Placental epithelial cell (primary cell): ENCODE results near the gene THSD8. TPM values are rescaled to one million over a fixed set of nuclear protein-coding genes. Genes with fewer than 3 reads are reported as not detected.

Experiments
- small RNA-seq: library from RNA; depleted of rRNA; stranded (forward); fragments of <200 nt; gene quantifications from one replicate; pipeline ENCODE3, GENCODE V24; 2012
- total RNA-seq: library from RNA; depleted of rRNA; stranded (reverse); fragments of >200 nt; gene quantifications from 2 replicates; pipeline ENCODE4 v1.2.3, GENCODE V29; 2012

Gene THSD8
- not detected in 2 replicates for total RNA-seq

DNA sequence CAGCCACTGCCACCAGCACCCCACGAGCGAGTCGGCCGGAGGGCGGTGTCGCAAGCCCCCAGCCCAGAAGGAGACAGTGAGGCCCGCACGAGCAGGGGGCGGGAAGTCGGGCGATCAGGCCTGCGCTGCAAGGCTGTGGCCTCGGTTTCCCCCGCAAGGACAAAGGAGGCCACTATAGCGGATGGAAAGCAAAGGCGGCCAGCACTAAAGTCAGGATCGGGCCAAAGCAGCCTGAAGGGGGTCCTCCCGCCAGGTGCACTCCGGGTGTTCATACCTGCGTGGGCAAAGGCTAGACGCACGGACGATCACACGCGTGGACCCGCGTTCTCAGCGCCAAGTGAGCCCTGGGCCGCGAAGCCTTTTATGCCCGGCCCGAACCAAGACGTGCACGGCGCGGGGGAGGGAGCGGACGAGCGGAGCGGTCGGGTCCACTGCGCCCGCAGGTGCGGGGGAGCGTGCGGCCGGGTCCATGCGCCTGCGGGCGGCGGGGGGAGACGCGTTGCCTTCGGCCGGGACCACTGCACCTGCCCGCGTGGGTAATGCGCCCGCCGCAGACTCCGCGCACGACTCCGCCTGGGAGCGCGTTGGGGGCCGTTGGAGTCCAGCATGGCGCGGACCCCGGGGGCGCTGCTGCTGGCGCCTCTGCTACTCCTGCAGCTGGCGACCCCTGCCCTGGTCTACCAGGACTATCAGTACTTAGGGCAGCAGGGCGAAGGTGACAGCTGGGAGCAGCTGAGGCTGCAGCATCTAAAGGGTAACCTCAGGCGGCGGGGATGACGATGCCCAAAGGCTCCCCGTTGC lies at the start of gene THSD8, which contains the start of gene PRDX2:
THSD8 (plus strand) TSS at position 604 of the 801 bp plus-strand sequence; CDS start at position 607, 3 bp downstream.
PRDX2 (minus strand) TSS at position 335 of the 801 bp plus-strand sequence. CDS start 539 bp downstream, outside the sequence.

DNA sequence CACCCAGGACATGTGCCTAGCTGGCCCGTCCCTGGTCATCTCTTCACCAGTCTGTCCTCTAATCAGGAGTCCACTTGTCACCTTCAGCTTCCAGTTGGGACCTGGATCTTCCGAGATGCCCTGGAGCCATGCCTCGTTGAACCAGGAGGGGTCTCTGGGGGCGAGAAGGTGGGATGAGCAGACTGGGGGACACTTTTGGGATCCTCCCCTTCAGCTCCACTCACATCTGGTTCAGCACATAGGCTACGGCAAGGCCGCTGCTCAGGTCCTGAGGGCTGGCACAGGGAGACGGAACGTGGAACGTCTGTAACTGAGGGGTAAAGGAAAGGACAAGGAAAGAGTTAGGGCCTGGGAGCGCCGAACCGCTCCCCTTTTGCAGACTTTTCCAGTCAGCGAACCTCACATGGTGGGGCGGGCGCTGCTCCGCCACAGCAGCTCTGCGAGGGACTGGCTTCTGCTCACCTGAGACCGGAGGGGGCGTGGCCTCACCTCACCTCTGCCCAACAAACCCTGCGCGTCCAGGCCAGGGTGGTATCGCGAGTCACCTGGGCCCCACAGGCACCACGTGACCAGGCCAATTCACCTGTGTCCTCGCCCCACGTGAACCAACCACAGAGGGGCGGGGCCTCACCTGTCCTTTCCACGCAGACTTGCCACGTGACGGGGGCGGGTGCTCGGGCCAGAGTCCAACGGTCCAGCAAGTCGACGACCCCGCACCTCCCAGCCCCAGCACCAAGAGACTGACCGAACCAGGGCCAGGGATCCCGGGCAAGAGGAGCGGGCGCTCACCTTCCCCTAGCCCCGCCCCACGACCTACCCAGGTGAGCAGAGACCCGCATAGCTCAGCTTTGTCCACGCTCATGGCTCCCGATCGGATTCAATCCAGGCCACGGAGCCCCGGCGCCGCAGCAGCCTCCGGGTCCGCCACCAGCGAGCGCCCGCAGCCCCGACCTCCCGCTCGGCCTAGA lies 27.0 kb upstream of the THSD8 start, which contains the start of gene HOOK2:
HOOK2 (minus strand) TSS at position 965 of the 968 bp plus-strand sequence; CDS start at position 862, 103 bp downstream.

DNA sequence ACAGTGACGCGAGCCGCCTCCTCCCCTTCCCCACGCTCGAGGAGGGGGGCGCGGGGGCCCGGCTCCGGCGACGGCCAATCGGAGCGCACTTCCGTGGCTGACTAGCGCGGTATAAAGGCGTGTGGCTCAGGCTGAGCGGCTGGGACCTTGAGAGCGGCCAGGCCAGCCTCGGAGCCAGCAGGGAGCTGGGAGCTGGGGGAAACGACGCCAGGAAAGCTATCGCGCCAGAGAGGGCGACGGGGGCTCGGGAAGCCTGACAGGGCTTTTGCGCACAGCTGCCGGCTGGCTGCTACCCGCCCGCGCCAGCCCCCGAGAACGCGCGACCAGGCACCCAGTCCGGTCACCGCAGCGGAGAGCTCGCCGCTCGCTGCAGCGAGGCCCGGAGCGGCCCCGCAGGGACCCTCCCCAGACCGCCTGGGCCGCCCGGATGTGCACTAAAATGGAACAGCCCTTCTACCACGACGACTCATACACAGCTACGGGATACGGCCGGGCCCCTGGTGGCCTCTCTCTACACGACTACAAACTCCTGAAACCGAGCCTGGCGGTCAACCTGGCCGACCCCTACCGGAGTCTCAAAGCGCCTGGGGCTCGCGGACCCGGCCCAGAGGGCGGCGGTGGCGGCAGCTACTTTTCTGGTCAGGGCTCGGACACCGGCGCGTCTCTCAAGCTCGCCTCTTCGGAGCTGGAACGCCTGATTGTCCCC lies 10.4 kb upstream of the THSD8 start, which contains the start of gene JUNB:
JUNB (plus strand) TSS at position 142 of the 706 bp plus-strand sequence; CDS start at position 428, 286 bp downstream.

DNA sequence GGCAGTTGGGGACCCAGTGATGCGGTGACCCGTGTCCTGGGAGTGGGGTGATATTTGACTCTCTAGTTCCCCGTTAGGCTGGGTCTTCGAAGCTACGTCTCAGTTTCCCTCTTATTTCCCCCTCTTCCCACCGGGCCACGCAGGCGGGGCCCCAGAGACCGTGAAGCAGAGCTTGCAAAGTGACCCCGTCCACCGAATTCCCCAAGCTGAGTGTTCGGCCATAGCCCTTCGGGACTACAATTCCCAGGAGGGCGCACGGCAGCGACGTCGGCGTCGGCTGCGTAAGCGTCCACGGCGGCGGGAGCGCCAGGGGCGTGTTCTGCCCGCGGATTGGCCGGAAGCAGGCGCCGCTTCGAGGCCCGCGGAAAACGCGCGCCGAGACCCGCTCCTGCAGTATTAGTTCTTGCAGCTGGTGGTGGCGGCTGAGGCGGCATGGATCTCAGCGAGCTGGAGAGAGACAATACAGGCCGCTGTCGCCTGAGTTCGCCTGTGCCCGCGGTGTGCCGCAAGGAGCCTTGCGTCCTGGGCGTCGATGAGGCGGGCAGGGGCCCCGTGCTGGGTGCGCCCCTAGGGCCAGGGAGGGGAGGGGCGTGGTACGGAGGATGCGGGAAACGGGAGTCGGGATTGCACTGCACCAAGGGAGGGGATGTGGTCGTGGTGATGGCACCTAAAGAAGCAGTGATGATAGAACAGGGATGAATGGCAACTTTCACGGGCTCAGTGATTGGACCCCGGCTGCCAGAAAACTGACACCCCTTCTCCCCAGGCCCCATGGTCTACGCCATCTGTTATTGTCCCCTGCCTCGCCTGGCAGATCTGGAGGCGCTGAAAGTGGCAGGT lies 4.6 kb downstream of the THSD8 start, which contains the start of gene RNASEH2A:
RNASEH2A (plus strand) TSS at position 343 of the 840 bp plus-strand sequence; CDS start at position 433, 90 bp downstream.

DNA sequence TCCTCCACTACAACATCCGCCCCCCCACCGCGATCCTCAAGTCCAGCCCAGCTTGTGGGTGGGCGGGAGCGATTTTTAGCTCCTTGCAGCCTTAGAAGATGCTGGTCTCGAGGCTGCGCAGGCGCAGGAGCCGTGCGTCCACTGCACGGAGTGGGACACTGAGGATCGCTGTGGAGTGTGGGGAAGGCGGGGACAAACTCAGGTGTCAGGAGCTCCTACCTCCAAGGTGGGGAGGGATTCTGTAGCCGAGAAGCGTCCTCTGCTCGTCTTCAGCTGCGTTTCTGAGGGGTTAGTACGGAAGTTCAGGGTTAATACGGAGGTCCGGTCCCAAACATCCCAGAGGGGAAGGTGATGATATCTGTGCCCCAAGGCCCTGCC lies 32.7 kb downstream of the THSD8 start, which contains the start of gene RTBDN:
RTBDN (minus strand) TSS at position 14 of the 378 bp plus-strand sequence. CDS start 4,600 bp downstream, outside the sequence.

DNA sequence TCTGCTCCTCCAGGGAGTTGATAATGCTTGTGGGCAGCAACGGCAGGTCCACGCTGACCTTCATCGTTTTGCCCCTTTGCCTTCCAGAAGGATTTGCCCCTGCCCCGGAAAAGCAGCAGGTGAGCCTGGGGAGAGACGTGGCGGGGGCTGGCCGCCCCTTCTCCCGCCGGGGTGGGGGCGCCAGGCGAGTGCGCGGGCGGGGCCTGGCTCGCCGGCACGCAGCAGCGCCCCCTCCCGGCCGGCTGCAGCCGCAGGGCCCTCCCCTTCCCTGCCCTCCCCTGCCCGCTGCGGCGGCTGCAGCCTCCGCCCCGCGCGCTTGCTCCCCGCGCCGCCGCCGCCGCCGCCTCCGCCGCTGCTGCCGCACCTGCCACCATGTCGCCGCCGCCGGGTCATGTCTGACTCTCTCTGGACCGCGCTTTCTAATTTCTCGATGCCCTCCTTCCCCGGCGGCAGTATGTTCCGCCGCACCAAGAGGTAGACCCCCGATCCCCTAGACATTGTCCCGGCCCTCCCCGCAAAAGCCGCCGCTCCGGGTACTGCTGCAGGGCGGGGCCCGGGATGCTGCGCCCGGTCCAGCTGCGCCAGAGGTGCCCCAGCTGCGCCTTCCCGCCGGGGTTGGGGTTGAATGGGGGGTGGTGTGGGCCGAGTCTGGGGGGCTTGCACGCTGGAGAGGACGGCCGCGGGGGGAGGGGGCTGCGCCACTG lies 36.5 kb downstream of the THSD8 start, which contains the start of gene MAST1:
MAST1 (plus strand) TSS at position 334 of the 704 bp plus-strand sequence; CDS start at position 392, 58 bp downstream.

Small RNA genes lying within 50 kb of the gene (small RNA-seq; reads per million reads assigned to genes)
- gene MIR5684 (0.23 reads per million), gene MIR6794 (not detected)

Other genes with a start within 250 kb of the THSD8 start
- gene ZNF490, start 191.3 kb upstream of the THSD8 start, total RNA-seq = 8.9 and 9.4 TPM in 2 replicates
- gene ZNF791, start 191.1 kb upstream of the THSD8 start, total RNA-seq = 12.6 and 14.0 TPM in 2 replicates
- gene MAN2B1, start 135.3 kb upstream of the THSD8 start, total RNA-seq = 41.6 and 50.6 TPM in 2 replicates
- gene WDR83, start 135.3 kb upstream of the THSD8 start, total RNA-seq = 9.0 and 9.1 TPM in 2 replicates
- 59.3 and 66.4 TPM in 2 replicates for gene DHPS, start 120.2 kb upstream of the THSD8 start, total RNA-seq
- not detected in 2 replicates for gene GNG14, start 114.1 kb upstream of the THSD8 start, total RNA-seq
- gene FBXW9, start 105.4 kb upstream of the THSD8 start, total RNA-seq = 15.7 and 19.8 TPM in 2 replicates
- gene TNPO2, start 78.1 kb upstream of the THSD8 start, total RNA-seq = 39.5 and 59.7 TPM in 2 replicates
- 111 and 226 TPM in 2 replicates for gene TRIR, start 67.4 kb upstream of the THSD8 start, total RNA-seq
- 76.6 and 122 TPM in 2 replicates for gene GET3, start 64.6 kb upstream of the THSD8 start, total RNA-seq
- not detected in 2 replicates for gene BEST2, start 50.3 kb upstream of the THSD8 start, total RNA-seq
- gene HOOK2, start 26.5 kb upstream of the THSD8 start, total RNA-seq = 24.1 and 41.6 TPM in 2 replicates
- 91.9 and 180 TPM in 2 replicates for gene JUNB, start 10.6 kb upstream of the THSD8 start, total RNA-seq
- gene PRDX2, start 269 bp upstream of the THSD8 start, total RNA-seq = 190 and 206 TPM in 2 replicates
- 13.3 and 21.5 TPM in 2 replicates for gene RNASEH2A, start 4.5 kb downstream of the THSD8 start, total RNA-seq
- not detected in 2 replicates for gene RTBDN, start 32.5 kb downstream of the THSD8 start, total RNA-seq
- gene MAST1, start 36.4 kb downstream of the THSD8 start, total RNA-seq = under 0.01 and 0.43 TPM in 2 replicates
- gene DNASE2, start 79.4 kb downstream of the THSD8 start, total RNA-seq = 28.7 and 30.7 TPM in 2 replicates
- gene KLF1, start 85.1 kb downstream of the THSD8 start, total RNA-seq = not detected in 2 replicates
- gene GCDH, start 89.1 kb downstream of the THSD8 start, total RNA-seq = 17.7 and 42.1 TPM in 2 replicates
- gene SYCE2, start 117.2 kb downstream of the THSD8 start, total RNA-seq = 0.39 TPM in 1 of 2 replicates, not detected in the other
- gene FARSA, start 131.6 kb downstream of the THSD8 start, total RNA-seq = 47.1 and 54.3 TPM in 2 replicates
- 1,956 and 2,934 TPM in 2 replicates for gene CALR, start 136.5 kb downstream of the THSD8 start, total RNA-seq
- 61.2 and 89.9 TPM in 2 replicates for gene RAD23A, start 143.8 kb downstream of the THSD8 start, total RNA-seq
- 13.0 and 18.3 TPM in 2 replicates for gene GADD45GIP1, start 155.2 kb downstream of the THSD8 start, total RNA-seq
- gene DAND5, start 167.5 kb downstream of the THSD8 start, total RNA-seq = 0.11 TPM in 1 of 2 replicates, not detected in the other
- gene NFIX, start 193.4 kb downstream of the THSD8 start, total RNA-seq = 2.6 and 5.9 TPM in 2 replicates